SK-N-SH treated with all-trans-retinoic acid at 6 μM for 48 hours (cell line): ENCODE data around the gene TMPRSS11F.

Experiments used
- ISL1 ChIP-seq: fragments of 250-450 bp; sonication (Bioruptor Pico); IDR thresholded peaks from 2 replicates; pipeline ENCODE4 v2.1.2; 2022; ENCODE audit warnings: mild to moderate bottlenecking, moderate library complexity
- TF ChIP-seq, protein P1 (sequence below): fragments of 250-450 bp; sonication (Bioruptor Pico); IDR thresholded peaks from 2 replicates; pipeline ENCODE4 v1.8.0; 2020; ENCODE audit warnings: mild to moderate bottlenecking, moderate library complexity, borderline replicate concordance

DNA sequence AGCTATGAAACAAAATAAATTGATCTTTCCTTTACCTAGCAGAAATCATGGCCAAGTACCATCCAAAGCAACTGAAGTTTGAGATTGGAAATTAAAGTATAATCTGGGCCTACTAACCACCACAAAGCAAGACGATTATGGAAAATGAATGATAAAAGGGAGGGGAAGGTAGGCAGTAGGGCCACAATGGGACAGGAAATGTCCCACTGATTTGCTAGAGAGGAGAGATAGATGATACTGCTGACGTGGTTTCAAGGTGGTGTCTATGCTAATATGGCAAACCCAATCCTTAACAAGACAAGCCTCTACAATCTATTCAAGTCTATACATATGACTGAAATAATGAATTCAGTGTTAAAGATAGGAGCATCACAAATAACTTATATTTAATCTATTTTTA is 6.1 kb downstream of the TMPRSS11F start:
- TF ChIP-seq ISL1 (CRISPR knock-in tag), result no peak
- TF ChIP-seq, protein P1, sequence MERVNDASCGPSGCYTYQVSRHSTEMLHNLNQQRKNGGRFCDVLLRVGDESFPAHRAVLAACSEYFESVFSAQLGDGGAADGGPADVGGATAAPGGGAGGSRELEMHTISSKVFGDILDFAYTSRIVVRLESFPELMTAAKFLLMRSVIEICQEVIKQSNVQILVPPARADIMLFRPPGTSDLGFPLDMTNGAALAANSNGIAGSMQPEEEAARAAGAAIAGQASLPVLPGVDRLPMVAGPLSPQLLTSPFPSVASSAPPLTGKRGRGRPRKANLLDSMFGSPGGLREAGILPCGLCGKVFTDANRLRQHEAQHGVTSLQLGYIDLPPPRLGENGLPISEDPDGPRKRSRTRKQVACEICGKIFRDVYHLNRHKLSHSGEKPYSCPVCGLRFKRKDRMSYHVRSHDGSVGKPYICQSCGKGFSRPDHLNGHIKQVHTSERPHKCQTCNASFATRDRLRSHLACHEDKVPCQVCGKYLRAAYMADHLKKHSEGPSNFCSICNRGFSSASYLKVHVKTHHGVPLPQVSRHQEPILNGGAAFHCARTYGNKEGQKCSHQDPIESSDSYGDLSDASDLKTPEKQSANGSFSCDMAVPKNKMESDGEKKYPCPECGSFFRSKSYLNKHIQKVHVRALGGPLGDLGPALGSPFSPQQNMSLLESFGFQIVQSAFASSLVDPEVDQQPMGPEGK (CRISPR knock-in tag), result no peak
